Measurements from ENCODE around the gene HHATL. TPM values are rescaled to one million over a fixed set of nuclear protein-coding genes. Genes with fewer than 3 reads are reported as not detected.

HHATL gene
- total RNA-seq, 1 experiment from 2014 or later, result not detected

- Histone ChIP-seq H2AFZ (ENCODE audit: low read length) (no peak overlapping the region), H3K27me3 (ENCODE audit: low read length) (no peaks in the 10 kb centered on the region)
These were observed 37.3 kb downstream of the HHATL start for GRCh38 chr3:42665050-42665878.

GRCh38 chr3:42664438-42664803 is 38.2 kb downstream of the HHATL start:
- H3K4me1 ChIP-seq (ENCODE audit: low read length), result peaks cover 12% of the 10 kb centered on the region
- no peaks in the 10 kb centered on the region for H4K20me1 ChIP-seq (ENCODE audit: insufficient read depth, low read depth, low read length)
- H3K4me2 ChIP-seq (ENCODE audit: low read depth, low read length, poor library complexity, severe bottlenecking), result peak overlapping the region; percentile 44
- no peak overlapping the region for H3K27ac ChIP-seq (ENCODE audit: low read length)
- no peaks in the 10 kb centered on the region for H3K36me3 ChIP-seq (ENCODE audit: insufficient read depth, low read length)
- H3K4me3 ChIP-seq (ENCODE audit: low read length), result no peak overlapping the region
- no peak for DNase-seq
- no peaks in the 10 kb centered on the region for H3K9me3 ChIP-seq (ENCODE audit: low read length)
- no peaks in the 10 kb centered on the region for H3K27me3 ChIP-seq (ENCODE audit: low read length)
- no peak overlapping the region for H2AFZ ChIP-seq (ENCODE audit: low read length)
- no peaks in the 10 kb centered on the region for H3K79me2 ChIP-seq (ENCODE audit: low read length)
- no peak overlapping the region for H3K9ac ChIP-seq (ENCODE audit: low read length)
- H3K9me2 ChIP-seq (replicated peaks; ENCODE audit: insufficient read depth, low read length), result no peaks in the 10 kb centered on the region

More at GRCh38 chr3:42665050-42665878, 37.3 kb downstream of the HHATL start:
- Histone ChIP-seq H3K79me2 (ENCODE audit: low read length) (no peaks in the 10 kb centered on the region), H3K9me3 (ENCODE audit: low read length) (no peaks in the 10 kb centered on the region), H4K20me1 (ENCODE audit: insufficient read depth, low read depth, low read length) (no peaks in the 10 kb centered on the region), H3K9ac (ENCODE audit: low read length) (no peak overlapping the region), H3K27ac (ENCODE audit: low read length) (no peak overlapping the region), H3K9me2 (replicated peaks; ENCODE audit: insufficient read depth, low read length) (no peaks in the 10 kb centered on the region), H3K4me1 (ENCODE audit: low read length) (peaks cover 12% of the 10 kb centered on the region), H3K4me2 (ENCODE audit: low read depth, low read length, poor library complexity, severe bottlenecking) (no peak overlapping the region), H3K36me3 (ENCODE audit: insufficient read depth, low read length) (no peaks in the 10 kb centered on the region), H3K4me3 (ENCODE audit: low read length) (no peak overlapping the region)
- no peak for DNase-seq

- H3K9me2 ChIP-seq (replicated peaks; ENCODE audit: insufficient read depth, low read length), result no peaks in the 10 kb centered on the region
- no peak overlapping the region for H3K4me3 ChIP-seq (ENCODE audit: low read length)
- H3K27me3 ChIP-seq (ENCODE audit: low read length), result no peaks in the 10 kb centered on the region
- H3K4me1 ChIP-seq (ENCODE audit: low read length), result peaks cover 12% of the 10 kb centered on the region
- H3K27ac ChIP-seq (ENCODE audit: low read length), result no peak overlapping the region
- H3K9ac ChIP-seq (ENCODE audit: low read length), result no peak overlapping the region; the same call in 1 of the 2 replicates
- no peaks in the 10 kb centered on the region for H3K36me3 ChIP-seq (ENCODE audit: insufficient read depth, low read length)
- H3K4me2 ChIP-seq (ENCODE audit: low read depth, low read length, poor library complexity, severe bottlenecking), result peak overlapping the region; percentile 44
- no peak overlapping the region for H2AFZ ChIP-seq (ENCODE audit: low read length)
- no peaks in the 10 kb centered on the region for H3K9me3 ChIP-seq (ENCODE audit: low read length)
- no peaks in the 10 kb centered on the region for H3K79me2 ChIP-seq (ENCODE audit: low read length)
- no peaks in the 10 kb centered on the region for H4K20me1 ChIP-seq (ENCODE audit: insufficient read depth, low read depth, low read length)
- DNase-seq, result peak; percentile 55
These were observed 38.8 kb downstream of the HHATL start for GRCh38 chr3:42663581-42664437.

GRCh38 chr3:42662813-42663535 is 39.6 kb downstream of the HHATL start:
- H2AFZ ChIP-seq (ENCODE audit: low read length), result no peak overlapping the region
- H3K27ac ChIP-seq (ENCODE audit: low read length), result no peak overlapping the region
- H3K79me2 ChIP-seq (ENCODE audit: low read length), result no peaks in the 10 kb centered on the region
- H3K27me3 ChIP-seq (ENCODE audit: low read length), result no peaks in the 10 kb centered on the region
- no peaks in the 10 kb centered on the region for H3K9me3 ChIP-seq (ENCODE audit: low read length)
- H3K4me3 ChIP-seq (ENCODE audit: low read length), result no peak overlapping the region
- H3K9me2 ChIP-seq (replicated peaks; ENCODE audit: insufficient read depth, low read length), result no peaks in the 10 kb centered on the region
- H3K36me3 ChIP-seq (ENCODE audit: insufficient read depth, low read length), result no peaks in the 10 kb centered on the region
- H3K9ac ChIP-seq (ENCODE audit: low read length), result no peak overlapping the region
- no peak for DNase-seq
- no peaks in the 10 kb centered on the region for H4K20me1 ChIP-seq (ENCODE audit: insufficient read depth, low read depth, low read length)
- peaks cover 12% of the 10 kb centered on the region for H3K4me1 ChIP-seq (ENCODE audit: low read length)
- no peak overlapping the region for H3K4me2 ChIP-seq (ENCODE audit: low read depth, low read length, poor library complexity, severe bottlenecking)

GRCh38 chr3:42662037-42662812 is 40.4 kb downstream of the HHATL start:
- no peak overlapping the region for H2AFZ ChIP-seq (ENCODE audit: low read length)
- H3K9ac ChIP-seq (ENCODE audit: low read length), result no peak overlapping the region
- no peaks in the 10 kb centered on the region for H4K20me1 ChIP-seq (ENCODE audit: insufficient read depth, low read depth, low read length)
- no peak for DNase-seq
- H3K9me2 ChIP-seq (replicated peaks; ENCODE audit: insufficient read depth, low read length), result no peaks in the 10 kb centered on the region
- no peaks in the 10 kb centered on the region for H3K27me3 ChIP-seq (ENCODE audit: low read length)
- no peaks in the 10 kb centered on the region for H3K9me3 ChIP-seq (ENCODE audit: low read length)
- no peak overlapping the region for H3K27ac ChIP-seq (ENCODE audit: low read length)
- H3K4me1 ChIP-seq (ENCODE audit: low read length), result peaks cover 12% of the 10 kb centered on the region
- no peaks in the 10 kb centered on the region for H3K79me2 ChIP-seq (ENCODE audit: low read length)
- no peak overlapping the region for H3K4me2 ChIP-seq (ENCODE audit: low read depth, low read length, poor library complexity, severe bottlenecking)
- H3K36me3 ChIP-seq (ENCODE audit: insufficient read depth, low read length), result no peaks in the 10 kb centered on the region
- H3K4me3 ChIP-seq (ENCODE audit: low read length), result no peak overlapping the region

GRCh38 chr3:42661593-42662022 is 41.0 kb downstream of the HHATL start:
- no peak overlapping the region for H3K27ac ChIP-seq (ENCODE audit: low read length)
- H3K9me3 ChIP-seq (ENCODE audit: low read length), result no peaks in the 10 kb centered on the region
- H3K9ac ChIP-seq (ENCODE audit: low read length), result no peak overlapping the region

GRCh38 chr3:42660898-42661297 is 41.7 kb downstream of the HHATL start:
- H3K4me1 ChIP-seq (ENCODE audit: low read length), result peaks cover 12% of the 10 kb centered on the region
- no peaks in the 10 kb centered on the region for H4K20me1 ChIP-seq (ENCODE audit: insufficient read depth, low read depth, low read length)
- H3K4me2 ChIP-seq (ENCODE audit: low read depth, low read length, poor library complexity, severe bottlenecking), result no peak overlapping the region
- H3K27me3 ChIP-seq (ENCODE audit: low read length), result no peaks in the 10 kb centered on the region
- no peak overlapping the region for H3K9ac ChIP-seq (ENCODE audit: low read length)
- H3K36me3 ChIP-seq (ENCODE audit: insufficient read depth, low read length), result no peaks in the 10 kb centered on the region
- no peak overlapping the region for H2AFZ ChIP-seq (ENCODE audit: low read length)
- H3K9me3 ChIP-seq (ENCODE audit: low read length), result no peaks in the 10 kb centered on the region
- DNase-seq, result peak; percentile 76
- no peaks in the 10 kb centered on the region for H3K79me2 ChIP-seq (ENCODE audit: low read length)
- H3K9me2 ChIP-seq (replicated peaks; ENCODE audit: insufficient read depth, low read length), result no peaks in the 10 kb centered on the region
- no peak overlapping the region for H3K27ac ChIP-seq (ENCODE audit: low read length)
- no peak overlapping the region for H3K4me3 ChIP-seq (ENCODE audit: low read length)

More at GRCh38 chr3:42661593-42662022, 41.0 kb downstream of the HHATL start:
- H2AFZ ChIP-seq (ENCODE audit: low read length), result no peak overlapping the region
- H4K20me1 ChIP-seq (ENCODE audit: insufficient read depth, low read depth, low read length), result no peaks in the 10 kb centered on the region
- peaks cover 12% of the 10 kb centered on the region for H3K4me1 ChIP-seq (ENCODE audit: low read length)
- H3K4me2 ChIP-seq (ENCODE audit: low read depth, low read length, poor library complexity, severe bottlenecking), result no peak overlapping the region
- no peaks in the 10 kb centered on the region for H3K9me2 ChIP-seq (replicated peaks; ENCODE audit: insufficient read depth, low read length)
- no peaks in the 10 kb centered on the region for H3K79me2 ChIP-seq (ENCODE audit: low read length)
- no peaks in the 10 kb centered on the region for H3K36me3 ChIP-seq (ENCODE audit: insufficient read depth, low read length)
- no peak for DNase-seq
- H3K4me3 ChIP-seq (ENCODE audit: low read length), result no peak overlapping the region
- H3K27me3 ChIP-seq (ENCODE audit: low read length), result no peaks in the 10 kb centered on the region

All from Karpas-422 (cell line).